ENCODE results near the gene CLASP1.
"Not testable (repeated sequence)": the region's sequence is repeated elsewhere in the genome, so short reads cannot be mapped to it uniquely, and the experiment has no call there.

DNA sequence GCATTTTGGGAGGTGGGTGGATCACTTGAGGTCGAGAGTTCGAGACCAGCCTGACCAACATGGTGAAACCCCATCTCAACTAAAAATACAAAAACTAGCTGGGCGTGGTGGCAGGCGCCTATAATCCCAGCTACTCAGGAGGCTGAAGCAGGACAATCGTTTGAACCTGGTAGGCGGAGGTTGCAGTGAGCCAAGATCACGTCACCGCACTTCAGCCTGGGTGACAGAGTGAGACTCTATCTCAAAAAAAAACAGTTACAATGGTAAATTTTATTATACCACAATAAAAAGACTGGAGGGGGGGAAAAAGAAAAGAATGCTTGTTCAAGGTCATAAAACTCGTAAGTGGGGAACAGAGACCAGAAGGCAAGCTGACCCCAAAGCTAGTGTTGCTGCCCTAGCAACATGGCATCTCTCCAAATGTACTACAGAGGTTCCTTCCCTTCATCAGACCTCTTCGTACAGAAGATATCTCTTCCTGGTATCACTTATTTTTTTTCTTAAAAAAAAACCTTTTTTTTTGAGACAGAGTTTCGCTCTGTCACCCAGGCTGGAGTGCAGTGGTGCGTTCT is 305.3 kb downstream of the CLASP1 start:
- not testable (repeated sequence) for TF ChIP-seq POLR2A, POLR2AphosphoS5 (IDR thresholded peaks at IDR 0.05)
